PC-9 (cell line): ENCODE results near the gene GNB1.

ENCODE experiments used
- CTCF ChIP-seq: fragments of 200-600 bp; sonication (generic); conservative IDR thresholded peaks from 2 replicates; pipeline ENCODE4 v1.6.1; 2017; ENCODE audit warnings: mixed run types, antibody characterized with exemption, mild to moderate bottlenecking, moderate library complexity
- EZH2 ChIP-seq: fragments of 200-600 bp; sonication (generic); IDR thresholded peaks from 2 replicates; pipeline ENCODE4 v1.8.0; 2017; ENCODE audit warnings: antibody characterized with exemption, low read depth

DNA sequence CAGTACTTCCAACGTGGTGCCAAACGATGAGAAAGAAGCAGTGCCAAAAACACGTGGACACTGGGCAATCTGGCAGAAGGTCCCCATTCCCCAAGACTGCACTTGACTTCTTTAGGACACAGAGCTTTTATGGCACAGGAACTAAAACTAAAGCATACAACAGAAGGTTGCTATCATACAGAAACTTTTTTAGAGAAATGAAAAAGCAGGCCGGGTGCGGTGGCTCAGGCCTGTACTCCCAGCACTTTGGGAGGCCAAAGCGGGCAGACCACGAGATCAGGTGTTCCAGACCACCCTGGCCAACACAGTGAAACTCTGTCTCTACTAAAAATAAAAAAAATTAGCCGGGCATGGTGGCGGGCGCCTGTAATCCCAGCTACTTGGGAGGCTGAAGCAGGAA lies 43.0 kb downstream of the GNB1 start:
- TF ChIP-seq CTCF, result no peak
- no peak for TF ChIP-seq EZH2
